SK-N-SH (cell line): ENCODE data around the gene TRMT61B. TPM values are rescaled to one million over a fixed set of nuclear protein-coding genes. Genes with fewer than 3 reads are reported as not detected.

Source experiments
- CTCF ChIA-PET: fragments of 300-600, 350-600 bp; formaldehyde crosslinking; extraction: SDS; loops from one replicate; lab custom pipeline; 2021; lab: Yijun Ruan, JAX
- POLR2A ChIA-PET: fragments of 350-600 bp; sonication (Branson Sonifier 250); formaldehyde crosslinking; extraction: SDS; loops from one replicate; lab custom pipeline; 2020; ENCODE audit warnings: antibody characterized with exemption, inconsistent platforms; lab: Yijun Ruan, JAX
- DNase-seq: peaks from one replicate; pipeline ENCODE4 v3.0.0; 2012
- H2AFZ ChIP-seq: fragments of 200-600 bp; sonication (generic); 2 replicates; pipeline ENCODE4 v1.8.1; 2016; ENCODE audit warnings: antibody characterized with exemption, mild to moderate bottlenecking, low read depth
- H3F3A ChIP-seq: fragments of 200-600 bp; sonication (generic); replicated peaks from 2 replicates; pipeline ENCODE3; 2016; ENCODE audit warnings: antibody characterized with exemption, mild to moderate bottlenecking; ENCODE audit not compliant: insufficient read depth
- H3K27ac ChIP-seq, 2 experiments: fragments of 200-500 bp in 1 of 2; fragments of 200-600 bp in 1 of 2; sonication (Bioruptor generic) in 1 of 2; sonication (generic), shearing (Covaris generic) in 1 of 2; 2 replicates each; pipeline versions ENCODE4 v1.5.1 to v1.6.1; 2014 to 2016; ENCODE audit warnings: low read depth in 2 of 2, inconsistent platforms in 1 of 2, low read length in 1 of 2, mild to moderate bottlenecking in 1 of 2, mixed read lengths in 1 of 2
- H3K27me3 ChIP-seq: fragments of 200-600 bp; sonication (generic), shearing (Covaris generic); 2 replicates; pipeline ENCODE4 v1.6.1; 2016; ENCODE audit warnings: mixed run types; ENCODE audit not compliant: insufficient read depth
- H3K36me3 ChIP-seq, 2 experiments: fragments of 200-500 bp in 1 of 2; fragments of 200-600 bp in 1 of 2; sonication (Bioruptor generic) in 1 of 2; sonication (generic) in 1 of 2; replicated peaks in 1 of 2; 2 replicates each; pipeline versions ENCODE3 to v1.5.1; 2014 to 2016; ENCODE audit warnings: low read length in 1 of 2, mild to moderate bottlenecking in 1 of 2; ENCODE audit not compliant: insufficient read depth in 2 of 2, control insufficient read depth in 1 of 2
- H3K4me1 ChIP-seq, 2 experiments: fragments of 200-500 bp in 1 of 2; fragments of 200-600 bp in 1 of 2; sonication (Bioruptor generic) in 1 of 2; sonication (generic), shearing (Covaris generic) in 1 of 2; 2 replicates each; pipeline versions ENCODE4 v1.5.1 to v1.6.1; 2014 to 2016; ENCODE audit warnings: low read depth in 1 of 2, low read length in 1 of 2, mixed run types in 1 of 2; ENCODE audit not compliant: insufficient read depth in 2 of 2, control insufficient read depth in 1 of 2
- H3K4me2 ChIP-seq: fragments of 200-600 bp; sonication (generic), shearing (Covaris generic); 2 replicates; pipeline ENCODE4 v1.6.1; 2017; ENCODE audit warnings: mixed run types
- H3K4me3 ChIP-seq, 2 experiments: fragments of 200-500 bp in 1 of 2; fragments of 200-600 bp in 1 of 2; sonication (Bioruptor generic) in 1 of 2; sonication (generic), shearing (Covaris generic) in 1 of 2; 2 replicates each; pipeline versions ENCODE4 v1.5.1 to v1.8.1; 2014 to 2016; ENCODE audit warnings: low read depth in 2 of 2, inconsistent platforms in 1 of 2, low read length in 1 of 2, mild to moderate bottlenecking in 1 of 2, mixed read lengths in 1 of 2, moderate library complexity in 1 of 2
- H3K79me2 ChIP-seq: fragments of 200-600 bp; sonication (generic); 2 replicates; pipeline ENCODE4 v1.8.1; 2017; ENCODE audit warnings: mild to moderate bottlenecking; ENCODE audit not compliant: insufficient read depth
- H3K9ac ChIP-seq: fragments of 200-600 bp; sonication (generic); 2 replicates; pipeline ENCODE4 v1.6.1; 2017; ENCODE audit warnings: mixed run types
- H3K9me2 ChIP-seq: fragments of 200-600 bp; sonication (generic); 2 replicates; pipeline ENCODE4 v1.6.1; 2017; ENCODE audit warnings: mixed run types
- H3K9me3 ChIP-seq: fragments of 200-600 bp; sonication (generic); 2 replicates; pipeline ENCODE4 v1.6.1; 2017; ENCODE audit warnings: mixed run types, mild to moderate bottlenecking, moderate library complexity
- H4K20me1 ChIP-seq: fragments of 200-600 bp; sonication (generic); 2 replicates; pipeline ENCODE4 v1.6.1; 2017; ENCODE audit warnings: mild to moderate bottlenecking, mixed run types; ENCODE audit not compliant: insufficient read depth
- CHD2 ChIP-seq: fragments of 150-350 bp; IDR thresholded peaks from 2 replicates; pipeline ENCODE4 v1.6.1; 2018; ENCODE audit warnings: low read length; ENCODE audit not compliant: partially characterized antibody
- EP300 ChIP-seq, 2 experiments: IDR thresholded peaks; 2 replicates each; pipeline versions ENCODE4 v1.4.0 to v1.6.1; 2012; ENCODE audit warnings: borderline replicate concordance in 1 of 2, low read depth in 1 of 2, low read length in 1 of 2
- EZH2phosphoT487 ChIP-seq: fragments of 200-600 bp; sonication (generic); IDR thresholded peaks from 2 replicates; pipeline ENCODE4 v1.6.1; 2017; ENCODE audit warnings: low read depth, mixed run types, mild to moderate bottlenecking, antibody characterized with exemption, moderate library complexity, borderline replicate concordance
- GABPA ChIP-seq: IDR thresholded peaks from 2 replicates; pipeline ENCODE4 v1.4.0; 2012; ENCODE audit warnings: low read depth, mild to moderate bottlenecking
- GATA2 ChIP-seq: sonication (generic); formaldehyde crosslinking; IDR thresholded peaks from 2 replicates; pipeline ENCODE4 v1.5.0; 2020; ENCODE audit warnings: mild to moderate bottlenecking, missing genetic modification reagents
- IRF3 ChIP-seq: fragments of 150-350 bp; IDR thresholded peaks from 2 replicates; pipeline ENCODE4 v1.6.1; 2016; ENCODE audit warnings: mild to moderate bottlenecking, low read depth, low read length
- JUND ChIP-seq: IDR thresholded peaks from 2 replicates; pipeline ENCODE4 v1.4.0; 2012
- MEF2A ChIP-seq: IDR thresholded peaks from 2 replicates; pipeline ENCODE4 v1.4.0; 2012; ENCODE audit warnings: low read depth, borderline replicate concordance
- NFIC ChIP-seq: IDR thresholded peaks from 2 replicates; pipeline ENCODE4 v1.4.0; 2012; ENCODE audit warnings: borderline replicate concordance
- RCOR1 ChIP-seq: fragments of 150-350 bp; IDR thresholded peaks from 2 replicates; pipeline ENCODE4 v1.6.1; 2017; ENCODE audit warnings: antibody characterized with exemption, low read length
- REST ChIP-seq: IDR thresholded peaks from 2 replicates; pipeline ENCODE4 v1.6.1; 2012; ENCODE audit warnings: mild to moderate bottlenecking, low read depth, low read length, moderate library complexity
- RXRA ChIP-seq: IDR thresholded peaks from 2 replicates; pipeline ENCODE4 v1.4.0; 2012; ENCODE audit warnings: low read depth, mild to moderate bottlenecking, borderline replicate concordance
- SMC3 ChIP-seq: IDR thresholded peaks from 2 replicates; pipeline ENCODE4 v1.6.1; 2012; ENCODE audit warnings: low read depth, low read length, improper control_type of control experiment
- TCF12 ChIP-seq: IDR thresholded peaks from 2 replicates; pipeline ENCODE4 v1.4.0; 2012
- YY1 ChIP-seq: IDR thresholded peaks from 2 replicates; pipeline ENCODE4 v1.4.0; 2012; ENCODE audit warnings: low read depth, mild to moderate bottlenecking
- WGBS: methylation state at CpG from one replicate; pipeline ENCODE4 v1.1.6; 2017; ENCODE audit warnings: low lambda C conversion rate; 5-methylcytosine and 5-hydroxymethylcytosine counted together
- polyA plus RNA-seq, 3 experiments: library from polyadenylated mRNA; depleted of rRNA; stranded (reverse); fragments of >200 nt; gene quantifications; 2 replicates each; pipeline ENCODE4 v1.2.3, GENCODE V29; 2012
- TF ChIP-seq, protein P1 (sequence below): IDR thresholded peaks from 2 replicates; pipeline ENCODE4 v1.4.0; 2012; ENCODE audit warnings: low read depth
- TF ChIP-seq, protein P2 (sequence below): fragments of 150-350 bp; IDR thresholded peaks from 2 replicates; pipeline ENCODE4 v1.6.1; 2017; ENCODE audit warnings: antibody characterized with exemption, low read length, low read depth, borderline replicate concordance

The TRMT61B gene
- polyA plus RNA-seq, 1 of the 3 experiments (the other 2 are of a cell fraction): 11.4 TPM

- no peak overlapping the region for H3K27ac ChIP-seq
- H3K36me3 ChIP-seq: no peaks in the 10 kb centered on the region
- POLR2A ChIA-PET: no interaction called here
- TF ChIP-seq IRF3: no peak
- TF ChIP-seq GABPA: no peak
- no peak for TF ChIP-seq TCF12
- no peak for TF ChIP-seq RCOR1
- no peak for TF ChIP-seq SMC3
- no peak for TF ChIP-seq YY1
- no peak for TF ChIP-seq EP300 (IDR thresholded peaks at IDR 0.05; ENCODE audit: borderline replicate concordance in 1 of 2, low read depth in 1 of 2, low read length in 1 of 2)
- TF ChIP-seq MEF2A: no peak
- no peak for TF ChIP-seq CHD2
- TF ChIP-seq, protein P1, sequence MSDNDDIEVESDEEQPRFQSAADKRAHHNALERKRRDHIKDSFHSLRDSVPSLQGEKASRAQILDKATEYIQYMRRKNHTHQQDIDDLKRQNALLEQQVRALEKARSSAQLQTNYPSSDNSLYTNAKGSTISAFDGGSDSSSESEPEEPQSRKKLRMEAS: no peak
- TF ChIP-seq JUND: no peak
- TF ChIP-seq NFIC: no peak
- no peak for TF ChIP-seq GATA2 (CRISPR knock-in tag)
- TF ChIP-seq, all 33 proteins: peak for 0
- CTCF ChIA-PET: no interaction called here
- H3K4me1 ChIP-seq: no peaks in the 10 kb centered on the region
- H3K9ac ChIP-seq: no peak overlapping the region
- H3K79me2 ChIP-seq: no peaks in the 10 kb centered on the region
- H3K4me2 ChIP-seq: no peak overlapping the region
- peaks cover 4% of the 10 kb centered on the region for H3F3A ChIP-seq
- 90% methylated on average over 1 of the region's 1 CpG for WGBS
- no peaks in the 10 kb centered on the region for H3K9me3 ChIP-seq
- H2AFZ ChIP-seq: no peak overlapping the region
- H4K20me1 ChIP-seq: no peaks in the 10 kb centered on the region
- no peak overlapping the region for H3K4me3 ChIP-seq
- no peaks in the 10 kb centered on the region for H3K9me2 ChIP-seq
- peaks cover 22% of the 10 kb centered on the region; the same call in 1 of the 2 replicates for H3K27me3 ChIP-seq
- DNase-seq: no peak
These were observed 10.1 kb upstream of the TRMT61B start for GRCh38 chr2:28880193-28880592.

DNA sequence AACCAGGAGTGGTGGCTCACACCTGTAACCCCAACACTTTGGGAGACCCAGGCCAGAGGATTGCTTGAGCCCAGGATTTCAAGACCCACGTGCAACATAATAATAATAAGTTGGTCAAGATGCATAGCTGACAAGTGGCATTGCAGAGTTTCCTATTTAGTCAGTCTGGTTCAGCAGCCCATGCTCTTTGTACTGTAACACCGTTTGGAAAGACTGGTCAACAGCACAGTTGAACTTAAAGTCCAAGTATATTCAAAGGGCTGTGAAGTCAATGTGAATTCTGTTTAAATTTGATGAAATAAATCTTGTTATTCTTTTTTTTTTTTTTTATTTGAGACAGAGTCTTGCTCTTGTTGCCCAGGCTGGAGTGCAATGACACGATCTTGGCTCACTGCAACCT lies 1.5 kb upstream of the TRMT61B start:
- TF ChIP-seq EZH2phosphoT487: no peak
- no peak for TF ChIP-seq RXRA
- no peak for TF ChIP-seq REST
- TF ChIP-seq TCF12: no peak
- no peak for TF ChIP-seq RCOR1
- no peak for TF ChIP-seq YY1
- TF ChIP-seq, protein P2, sequence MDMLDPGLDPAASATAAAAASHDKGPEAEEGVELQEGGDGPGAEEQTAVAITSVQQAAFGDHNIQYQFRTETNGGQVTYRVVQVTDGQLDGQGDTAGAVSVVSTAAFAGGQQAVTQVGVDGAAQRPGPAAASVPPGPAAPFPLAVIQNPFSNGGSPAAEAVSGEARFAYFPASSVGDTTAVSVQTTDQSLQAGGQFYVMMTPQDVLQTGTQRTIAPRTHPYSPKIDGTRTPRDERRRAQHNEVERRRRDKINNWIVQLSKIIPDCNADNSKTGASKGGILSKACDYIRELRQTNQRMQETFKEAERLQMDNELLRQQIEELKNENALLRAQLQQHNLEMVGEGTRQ: no peak
- TF ChIP-seq, all 33 proteins: peak for 0
- H3K27me3 ChIP-seq: peaks cover 10% of the 10 kb centered on the region; the same call in 1 of the 2 replicates
- H3F3A ChIP-seq: peaks cover 3% of the 10 kb centered on the region
- no peak overlapping the region for H3K9ac ChIP-seq
- H3K4me2 ChIP-seq: no peak overlapping the region
- no peak for DNase-seq
- no peak overlapping the region for H3K4me3 ChIP-seq
- no peak overlapping the region for H2AFZ ChIP-seq
- H3K9me2 ChIP-seq: no peaks in the 10 kb centered on the region
- peaks cover 35% of the 10 kb centered on the region for H3K79me2 ChIP-seq
- H4K20me1 ChIP-seq: no peaks in the 10 kb centered on the region
- no peak overlapping the region for H3K27ac ChIP-seq
- WGBS: 81% methylated on average over 3 of the region's 3 CpGs
- H3K4me1 ChIP-seq: peaks cover 10 to 17% of the 10 kb centered on the region in 2 experiments; a peak in 3 of 4 replicates
- ChIA-PET CTCF (no interaction called here), POLR2A (no interaction called here)
- H3K36me3 ChIP-seq: no peaks in the 10 kb centered on the region
- H3K9me3 ChIP-seq: no peaks in the 10 kb centered on the region
